Gastrocnemius medialis (tissue), 4 donors: ENCODE measurements around the gene TNS3. TPM values are rescaled to one million over a fixed set of nuclear protein-coding genes. Genes with fewer than 3 reads are reported as not detected.

Source experiments
- ATAC-seq, 2 donors: fragments of 150-250 bp; one replicate each; pipeline ENCODE4 v1.9.1; 2016
- DNase-seq, 2 donors: peaks; one replicate each; pipeline ENCODE4 v3.0.0-alpha.2; 2019
- H3K27ac ChIP-seq, 4 donors: fragments of 200-600 bp; sonication (generic); 1 replicate in 1 of 4; 2 replicates in 3 of 4; pipeline ENCODE4 v1.5.1; 2016 to 2018; ENCODE audit warnings: mild to moderate bottlenecking in 2 of 4, moderate library complexity in 1 of 4
- H3K27me3 ChIP-seq, 3 donors: fragments of 200-600 bp; sonication (generic) in 2 of 3; 1 replicate in 1 of 3; 2 replicates in 2 of 3; pipeline versions ENCODE4 v1.5.1 to v1.6.0; 2016 to 2019; ENCODE audit warnings: mild to moderate bottlenecking in 1 of 3, moderate library complexity in 1 of 3
- H3K36me3 ChIP-seq, 2 donors: fragments of 200-600 bp; sonication (generic) in 1 of 2; one replicate each; pipeline ENCODE4 v1.5.1; 2017 to 2018
- H3K4me1 ChIP-seq, 2 donors: fragments of 200-600 bp; sonication (generic) in 1 of 2; one replicate each; pipeline ENCODE4 v1.5.1; 2016 to 2017; ENCODE audit warnings: mild to moderate bottlenecking in 2 of 2
- H3K4me3 ChIP-seq, 4 donors: fragments of 200-600 bp; sonication (generic) in 3 of 4; 1 replicate in 1 of 4; 2 replicates in 3 of 4; pipeline ENCODE4 v1.5.1; 2016 to 2019; ENCODE audit warnings: mild to moderate bottlenecking in 2 of 4
- H3K9me3 ChIP-seq, 3 donors: fragments of 200-600 bp; sonication (generic) in 2 of 3; 1 replicate in 1 of 3; 2 replicates in 2 of 3; pipeline ENCODE4 v1.5.1; 2016 to 2019
- POLR2A ChIP-seq, 2 donors: fragments of 450-650 bp; IDR thresholded peaks; one replicate each; pipeline ENCODE4 v1.6.1; 2017; ENCODE audit warnings: antibody characterized with exemption in 2 of 2, mild to moderate bottlenecking in 2 of 2, moderate library complexity in 2 of 2
- in situ Hi-C, 4 donors: fragments of 200-750 bp; cut with MboI; loops; one replicate each; pipeline versions ENCODE4 v1.15.0 to v1.8.0; 2017; ENCODE audit warnings: low sequenced_read_pairs in 4 of 4
- intact Hi-C: fragments of 100-400 bp; cut with DNase I; formaldehyde crosslinking; loops from one replicate; pipeline ENCODE4 v1.15.1; 2023; ENCODE audit warnings: low total_unique reads
- total RNA-seq, 4 donors: library from RNA; depleted of rRNA; stranded (reverse); fragments of >200 nt; gene quantifications; one replicate each; pipeline versions ENCODE4 v1.1.0 to v1.2.3, GENCODE V29; 2016
- TF ChIP-seq, protein P1 (sequence below), 5 experiments: fragments of 450-650 bp in 3 of 5; fragments of 200-600 bp in 2 of 5; sonication (generic) in 2 of 5; IDR thresholded peaks in 4 of 5; conservative IDR thresholded peaks in 1 of 5; 1 replicate in 4 of 5; 2 replicates in 1 of 5; pipeline ENCODE4 v1.5.1; 2016 to 2019; ENCODE audit warnings: antibody characterized with exemption in 5 of 5, mild to moderate bottlenecking in 3 of 5, moderate library complexity in 3 of 5

The TNS3 gene
- total RNA-seq, 4 donors from 2014 or later = 39.4 to 64.3 (median 50.5) TPM

DNA sequence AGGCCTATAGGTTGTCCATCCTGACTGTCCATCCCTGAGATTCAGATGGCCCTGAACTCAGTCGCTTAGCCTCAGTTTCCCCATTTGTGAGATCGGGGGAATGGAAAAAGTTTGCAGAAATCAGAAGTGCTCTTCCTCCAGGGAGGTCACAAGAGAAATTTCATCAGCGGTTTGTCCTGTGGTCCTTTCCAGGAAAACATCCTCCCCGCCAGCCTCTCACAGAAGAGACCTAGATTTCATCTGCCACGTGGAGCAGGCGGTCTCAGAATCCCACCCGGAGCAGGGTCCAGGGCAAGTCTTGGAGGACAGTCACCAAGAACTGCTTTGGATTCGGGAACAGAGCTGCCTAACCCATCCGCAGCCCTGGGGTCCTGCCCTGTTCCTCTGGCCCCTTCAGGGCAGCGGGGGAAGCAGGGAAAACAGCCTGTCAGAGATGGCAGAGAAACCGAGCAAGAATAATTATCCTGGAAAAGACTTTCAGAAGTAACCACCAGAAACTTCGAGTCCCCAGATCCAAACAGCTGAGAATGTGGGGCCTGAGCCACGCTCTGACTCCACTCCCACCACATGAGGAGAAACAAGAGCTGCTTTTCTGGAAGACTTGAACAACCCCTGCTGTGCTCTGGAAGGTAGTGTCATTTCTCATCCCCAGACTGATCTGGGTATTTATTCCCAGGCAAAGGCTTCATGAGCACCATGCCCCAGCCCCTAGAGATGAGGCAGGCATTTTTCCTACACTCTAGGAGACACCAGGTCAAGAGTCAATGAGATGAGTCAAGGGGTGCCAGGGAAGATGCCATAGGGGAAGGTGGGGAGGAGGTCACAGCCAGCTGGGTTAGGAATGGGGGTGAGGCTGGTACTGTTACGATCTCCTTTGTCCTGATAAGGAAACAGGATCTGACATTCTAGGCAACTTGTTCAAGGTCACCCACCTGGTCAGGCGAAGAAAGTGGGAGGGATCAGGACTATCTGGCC, 1.1 kb upstream of the TNS3 start:
- ATAC-seq = peak; percentile 40 to 41
- Histone ChIP-seq H3K36me3 (no peaks in the 10 kb centered on the region), H3K27ac (peak overlapping the region; percentile 54 to 76 (median 70)), H3K4me1 (peaks cover 13 to 18% of the 10 kb centered on the region in 2 donors), H3K4me3 (peak overlapping the region; percentile 70 to 84 (median 74)), H3K9me3 (no peaks in the 10 kb centered on the region), H3K27me3 (peaks cover 0 to 3% (median 0%) of the 10 kb centered on the region in 3 donors)
- DNase-seq = peak in 1 of 2 donors; percentile 47
- intact Hi-C loops = loop anchor here (2.0 to 10.0 kb wide), 5 partner anchors 46 to 232 kb away; no protein-coding TSS in a partner anchor
- in situ Hi-C loops = loop anchor here in 3 of 4 donors (25.0 kb wide), 2 partner anchors 146 to 229 kb away; no protein-coding TSS in a partner anchor
- TF ChIP-seq, protein P1, sequence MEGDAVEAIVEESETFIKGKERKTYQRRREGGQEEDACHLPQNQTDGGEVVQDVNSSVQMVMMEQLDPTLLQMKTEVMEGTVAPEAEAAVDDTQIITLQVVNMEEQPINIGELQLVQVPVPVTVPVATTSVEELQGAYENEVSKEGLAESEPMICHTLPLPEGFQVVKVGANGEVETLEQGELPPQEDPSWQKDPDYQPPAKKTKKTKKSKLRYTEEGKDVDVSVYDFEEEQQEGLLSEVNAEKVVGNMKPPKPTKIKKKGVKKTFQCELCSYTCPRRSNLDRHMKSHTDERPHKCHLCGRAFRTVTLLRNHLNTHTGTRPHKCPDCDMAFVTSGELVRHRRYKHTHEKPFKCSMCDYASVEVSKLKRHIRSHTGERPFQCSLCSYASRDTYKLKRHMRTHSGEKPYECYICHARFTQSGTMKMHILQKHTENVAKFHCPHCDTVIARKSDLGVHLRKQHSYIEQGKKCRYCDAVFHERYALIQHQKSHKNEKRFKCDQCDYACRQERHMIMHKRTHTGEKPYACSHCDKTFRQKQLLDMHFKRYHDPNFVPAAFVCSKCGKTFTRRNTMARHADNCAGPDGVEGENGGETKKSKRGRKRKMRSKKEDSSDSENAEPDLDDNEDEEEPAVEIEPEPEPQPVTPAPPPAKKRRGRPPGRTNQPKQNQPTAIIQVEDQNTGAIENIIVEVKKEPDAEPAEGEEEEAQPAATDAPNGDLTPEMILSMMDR (IDR thresholded peaks at IDR 0.05 in 4 of 5, conservative IDR thresholded peaks at IDR 0.05 in 1 of 5) = no peak
- no peak for TF ChIP-seq POLR2A (IDR thresholded peaks at IDR 0.05)

DNA sequence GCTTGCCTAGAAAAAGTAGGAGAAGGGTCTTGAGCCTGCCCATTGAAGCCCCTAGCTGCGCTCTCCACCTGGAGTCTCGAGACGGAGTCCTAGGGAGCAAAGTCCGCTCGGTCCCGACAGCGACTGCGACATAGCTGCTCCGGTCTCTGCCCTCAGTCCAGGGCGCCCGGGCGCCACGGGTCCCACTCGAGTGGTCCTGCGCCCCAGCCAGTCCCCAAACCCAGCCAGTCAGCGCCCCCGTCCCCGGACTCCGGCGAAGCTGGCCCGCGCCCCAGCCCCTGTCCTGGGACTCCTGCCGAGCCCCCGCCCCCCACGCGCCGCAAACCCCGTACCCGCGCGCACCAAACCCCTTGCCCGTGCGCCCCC, 490 bp downstream of the TNS3 start:
- Histone ChIP-seq H3K27ac (peak overlapping the region; percentile 62 to 76 (median 70)), H3K4me3 (peak overlapping the region; percentile 70 to 84 (median 74)), H3K4me1 (peaks cover 27 to 34% of the 10 kb centered on the region in 2 donors), H3K36me3 (no peaks in the 10 kb centered on the region), H3K9me3 (no peaks in the 10 kb centered on the region), H3K27me3 (peaks cover 0 to 3% (median 0%) of the 10 kb centered on the region in 3 donors)
- intact Hi-C loops (loop anchor here (5.0 to 10.0 kb wide), 4 partner anchors 44 to 233 kb away; no protein-coding TSS in a partner anchor), in situ Hi-C loops (loop anchor here in 3 of 4 donors (25.0 kb wide), 2 partner anchors 144 to 231 kb away; no protein-coding TSS in a partner anchor)
- TF ChIP-seq POLR2A (IDR thresholded peaks at IDR 0.05) = no peak
- TF ChIP-seq, protein P1 (IDR thresholded peaks at IDR 0.05 in 4 of 5, conservative IDR thresholded peaks at IDR 0.05 in 1 of 5) = no peak
- no peak for DNase-seq
- ATAC-seq = no peak

DNA sequence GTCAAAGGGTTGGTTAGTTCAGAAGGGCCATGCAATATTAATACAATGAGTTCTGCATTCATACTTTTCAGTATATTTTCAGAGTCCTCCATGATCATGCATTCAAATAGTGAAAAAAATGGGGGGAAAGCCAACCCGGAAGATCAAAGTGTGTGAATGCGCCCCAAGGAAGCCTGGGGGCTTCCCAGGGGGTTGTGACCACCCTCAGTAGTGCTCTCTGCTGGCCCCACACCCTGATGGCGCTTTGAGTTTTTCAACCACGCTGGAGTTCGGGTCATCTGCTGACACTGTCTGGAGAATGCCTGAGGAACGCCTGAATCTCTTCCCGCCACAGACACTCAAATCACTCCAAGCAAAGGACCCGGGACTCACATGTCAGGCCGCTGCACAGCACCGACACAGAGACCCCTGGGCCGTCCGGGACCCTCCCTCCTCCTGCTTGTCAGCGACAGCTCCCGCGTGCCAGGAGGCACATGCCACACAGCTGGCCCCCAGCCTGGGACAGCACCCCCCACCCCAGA, 1.0 kb downstream of the TNS3 start:
- TF ChIP-seq POLR2A (IDR thresholded peaks at IDR 0.05) = no peak
- TF ChIP-seq, protein P1 (IDR thresholded peaks at IDR 0.05 in 4 of 5, conservative IDR thresholded peaks at IDR 0.05 in 1 of 5) = no peak
- Histone ChIP-seq H3K27me3 (peaks cover 0 to 3% (median 0%) of the 10 kb centered on the region in 3 donors), H3K36me3 (no peaks in the 10 kb centered on the region), H3K9me3 (no peaks in the 10 kb centered on the region), H3K4me3 (peak overlapping the region; percentile 70 to 84 (median 74)), H3K27ac (peak overlapping the region; percentile 5 to 76 (median 68)), H3K4me1 (peaks cover 31 to 38% of the 10 kb centered on the region in 2 donors)
- DNase-seq = no peak
- intact Hi-C loops = loop anchor here (5.0 to 10.0 kb wide), 4 partner anchors 44 to 234 kb away; no protein-coding TSS in a partner anchor
- ATAC-seq = no peak
- in situ Hi-C loops = loop anchor here in 3 of 4 donors (25.0 kb wide), 2 partner anchors 144 to 231 kb away; no protein-coding TSS in a partner anchor

DNA sequence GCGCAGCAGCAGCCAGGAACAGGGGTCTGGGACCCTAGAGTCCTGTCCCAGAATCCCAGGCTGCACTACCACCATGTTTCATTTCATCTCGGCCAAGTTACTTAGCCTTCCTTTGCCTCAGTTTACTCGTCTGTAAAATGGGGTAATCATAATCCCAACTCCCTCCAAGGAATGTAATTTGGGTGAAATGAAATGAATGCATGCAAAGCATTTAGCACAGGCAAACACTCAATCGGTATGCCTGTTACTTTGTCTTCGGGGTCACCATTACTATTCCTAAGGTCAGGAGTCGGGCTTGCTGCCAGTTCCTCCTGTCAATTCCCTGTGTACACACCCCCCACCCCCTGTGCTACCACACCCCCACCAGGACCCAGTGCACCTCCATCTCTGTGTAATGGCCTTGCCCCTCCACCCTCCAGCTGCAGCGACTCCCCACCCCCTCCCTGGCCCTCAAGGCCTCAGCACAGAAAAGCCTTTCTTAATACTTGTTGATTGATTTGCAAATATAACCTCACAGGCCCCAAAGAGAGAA, 1.7 kb downstream of the TNS3 start:
- H3K27ac ChIP-seq = no peak overlapping the region
- no peaks in the 10 kb centered on the region for H3K9me3 ChIP-seq
- intact Hi-C loops (loop anchor here (5.0 to 10.0 kb wide), 4 partner anchors 43 to 235 kb away; no protein-coding TSS in a partner anchor), in situ Hi-C loops (loop anchor here in 3 of 4 donors (25.0 kb wide), 2 partner anchors 143 to 232 kb away; no protein-coding TSS in a partner anchor)
- H3K36me3 ChIP-seq = no peaks in the 10 kb centered on the region
- peaks cover 31 to 38% of the 10 kb centered on the region in 2 donors for H3K4me1 ChIP-seq
- H3K27me3 ChIP-seq = peaks cover 0 to 3% (median 0%) of the 10 kb centered on the region in 3 donors
- no peak overlapping the region for H3K4me3 ChIP-seq
- no peak for DNase-seq
- TF ChIP-seq POLR2A (IDR thresholded peaks at IDR 0.05) = no peak
- TF ChIP-seq, protein P1 (IDR thresholded peaks at IDR 0.05 in 4 of 5, conservative IDR thresholded peaks at IDR 0.05 in 1 of 5) = no peak
- no peak for ATAC-seq
